Caco-2 (cell line): ENCODE measurements around the gene NDUFS7. TPM values are rescaled to one million over a fixed set of nuclear protein-coding genes. Genes with fewer than 3 reads are reported as not detected.

Experiments used
- BruUV-seq: library from RNA; stranded (reverse); fragments of 400-500 nt; replicated peaks from 2 replicates; lab custom pipeline; 2021; lab: Mats Ljungman, UMichigan
- CTCF ChIA-PET: fragments of 300-600 bp; sonication (Branson Sonifier 250); formaldehyde crosslinking; loops from one replicate; lab custom pipeline; 2022; ENCODE audit warnings: antibody characterized with exemption; lab: Charles Lee
- POLR2A ChIA-PET: fragments of 300-600 bp; sonication (Branson Sonifier 250); formaldehyde crosslinking; loops from one replicate; lab custom pipeline; 2022; ENCODE audit warnings: antibody characterized with exemption; lab: Charles Lee
- DNase-seq, 2 experiments: peaks; one replicate each; pipeline versions ENCODE4 v3.0.0 to v3.0.0-alpha.2; 2020 to 2022
- H3K27me3 ChIP-seq: replicated peaks from 2 replicates; pipeline ENCODE4 v1.6.0; 2011; ENCODE audit warnings: low read length; ENCODE audit not compliant: control insufficient read depth, insufficient read depth
- H3K36me3 ChIP-seq: 2 replicates; pipeline ENCODE4 v1.5.1; 2011; ENCODE audit warnings: low read length; ENCODE audit not compliant: control insufficient read depth, insufficient read depth
- H3K4me1 ChIP-seq: fragments of 250-450 bp; sonication (Bioruptor Pico); 2 replicates; pipeline ENCODE4 v1.5.1; 2020; ENCODE audit warnings: mild to moderate bottlenecking
- H3K4me3 ChIP-seq: 2 replicates; pipeline ENCODE4 v1.5.1; 2011; ENCODE audit warnings: low read depth, mild to moderate bottlenecking, control low read depth, low read length
- H3K9me3 ChIP-seq: fragments of 250-450 bp; sonication (Bioruptor Pico); 2 replicates; pipeline ENCODE4 v1.5.1; 2020; ENCODE audit warnings: mild to moderate bottlenecking, moderate library complexity
- H3K27ac Mint-ChIP-seq: one replicate; pipeline ENCODE4 v1.8.0; 2022; ENCODE audit warnings: mixed read lengths; ENCODE audit not compliant: unreplicated experiment
- H3K27me3 Mint-ChIP-seq: one replicate; pipeline ENCODE4 v1.8.0; 2022; ENCODE audit warnings: mixed read lengths; ENCODE audit not compliant: insufficient read depth, unreplicated experiment
- H3K36me3 Mint-ChIP-seq: one replicate; pipeline ENCODE4 v1.8.0; 2022; ENCODE audit warnings: mild to moderate bottlenecking, mixed read lengths; ENCODE audit not compliant: insufficient read depth, unreplicated experiment
- H3K4me1 Mint-ChIP-seq: one replicate; pipeline ENCODE4 v1.8.0; 2022; ENCODE audit warnings: low read depth, mixed read lengths; ENCODE audit not compliant: unreplicated experiment
- H3K4me3 Mint-ChIP-seq: one replicate; pipeline ENCODE4 v1.8.0; 2022; ENCODE audit warnings: mild to moderate bottlenecking, moderate library complexity, mixed read lengths; ENCODE audit not compliant: unreplicated experiment
- H3K9me3 Mint-ChIP-seq: one replicate; pipeline ENCODE4 v1.8.0; 2022; ENCODE audit warnings: mixed read lengths; ENCODE audit not compliant: unreplicated experiment
- CTCF ChIP-seq, 2 experiments: fragments of 200-600 bp in 1 of 2; IDR thresholded peaks; 1 replicate in 1 of 2; 2 replicates in 1 of 2; pipeline versions ENCODE4 v1.5.1 to v1.8.0; 2011 to 2022; ENCODE audit warnings: antibody characterized with exemption in 1 of 2, control low read depth in 1 of 2, inconsistent platforms in 1 of 2, low read depth in 1 of 2, low read length in 1 of 2, mild to moderate bottlenecking in 1 of 2, moderate library complexity in 1 of 2; ENCODE audit not compliant: insufficient read depth in 1 of 2, severe bottlenecking in 1 of 2, unreplicated experiment in 1 of 2
- intact Hi-C: fragments of 100-400 bp; cut with micrococcal nuclease; formaldehyde crosslinking; loops from one replicate; pipeline ENCODE4 v1.10.0; 2022; ENCODE audit not compliant: unreplicated experiment
- total RNA-seq: library from RNA; stranded (reverse); gene quantifications from 2 replicates; pipeline ENCODE4 v1.2.3, GENCODE V29; 2022

Gene NDUFS7
- total RNA-seq, 1 experiment from 2014 or later = 111 TPM

GRCh38 chr19:1406774-1407527 lies 23.2 kb downstream of the NDUFS7 start:
- Histone ChIP-seq H3K27me3 (no peaks in the 10 kb centered on the region), H3K36me3 (no peaks in the 10 kb centered on the region; the same call in 1 of the 2 replicates), H3K9me3 (no peaks in the 10 kb centered on the region), H3K4me3 (peak overlapping the region; percentile 57), H3K4me1 (peaks cover 12% of the 10 kb centered on the region; the same call in 1 of the 2 replicates)
- TSS peak; percentile 69 for BruUV-seq
- Mint-ChIP-seq H3K4me1 (peaks cover 18% of the 10 kb centered on the region), H3K27ac (peak overlapping the region; percentile 53), H3K27me3 (no peaks in the 10 kb centered on the region), H3K36me3 (peaks cover 38% of the 10 kb centered on the region), H3K9me3 (no peaks in the 10 kb centered on the region), H3K4me3 (peak overlapping the region; percentile 75)
- ChIA-PET POLR2A (interaction anchor here (0.6 kb wide), 1 partner anchor 106 kb away, joined by 4 read pairs; no protein-coding TSS in a partner anchor), CTCF (no interaction called here)
- peak; percentile 97 to 99 for DNase-seq
- intact Hi-C loops = loop anchor here (2.0 to 5.0 kb wide), 2 partner anchors 52 to 65 kb away; a partner anchor contains a TSS
- peak; percentile 58 to 63 for TF ChIP-seq CTCF (IDR thresholded peaks at IDR 0.05; ENCODE audit: insufficient read depth in 1 of 2, low read depth in 1 of 2, low read length in 1 of 2, severe bottlenecking in 1 of 2, unreplicated experiment in 1 of 2)

GRCh38 chr19:1407528-1408299 lies 24.0 kb downstream of the NDUFS7 start, which contains the start of gene DAZAP1:
Gene DAZAP1, plus strand, starts transcription at chr19:1407586. Its CDS starts 188 bp downstream, at chr19:1407774.
- H3K4me1 ChIP-seq = peaks cover 12% of the 10 kb centered on the region; the same call in 1 of the 2 replicates
- CTCF ChIA-PET = no interaction called here
- peaks cover 39% of the 10 kb centered on the region for H3K36me3 Mint-ChIP-seq
- no peaks in the 10 kb centered on the region for H3K27me3 ChIP-seq
- H3K9me3 ChIP-seq = no peaks in the 10 kb centered on the region
- H3K4me3 Mint-ChIP-seq = peak within 1 kb of the TSS; percentile 82
- TF ChIP-seq CTCF (IDR thresholded peaks at IDR 0.05; ENCODE audit: insufficient read depth in 1 of 2, low read depth in 1 of 2, low read length in 1 of 2, severe bottlenecking in 1 of 2, unreplicated experiment in 1 of 2) = no peak
- no peaks in the 10 kb centered on the region for H3K9me3 Mint-ChIP-seq
- H3K36me3 ChIP-seq = no peaks in the 10 kb centered on the region; the same call in 1 of the 2 replicates
- peak within 1 kb of the TSS; percentile 84 for H3K4me3 ChIP-seq
- no TSS peak for BruUV-seq
- peak within 1 kb of the TSS; percentile 87 for H3K27ac Mint-ChIP-seq
- H3K4me1 Mint-ChIP-seq = peaks cover 18% of the 10 kb centered on the region
- no peak for DNase-seq
- H3K27me3 Mint-ChIP-seq = no peaks in the 10 kb centered on the region
- POLR2A ChIA-PET = no interaction called here
- intact Hi-C loops = loop anchor here (2.0 to 5.0 kb wide), 2 partner anchors 53 to 65 kb away; a partner anchor contains a TSS
